Measurements from ENCODE around the gene ABHD12.
"Not testable (repeated sequence)": the region's sequence is repeated elsewhere in the genome, so short reads cannot be mapped to it uniquely, and the experiment has no call there.

Gene ABHD12

GRCh38 chr20:25344634-25345033 is 46.0 kb downstream of the ABHD12 start:
- no peak for DNase-seq (ENCODE audit: insufficient read length, low spot score)
- TF ChIP-seq POU2F2 (IDR thresholded peaks at IDR 0.05; ENCODE audit: low read depth, low read length) (no peak), TAF1 (IDR thresholded peaks at IDR 0.05; ENCODE audit: low read depth, low read length) (no peak), POLR2A (IDR thresholded peaks at IDR 0.05; ENCODE audit: low read depth, low read length) (no peak), PAX5 (IDR thresholded peaks at IDR 0.05; ENCODE audit: insufficient read depth, low read length, severe bottlenecking) (no peak), SPI1 (IDR thresholded peaks at IDR 0.05; ENCODE audit: low read depth, low read length) (no peak), POLR2AphosphoS5 (IDR thresholded peaks at IDR 0.05; ENCODE audit: low read depth, low read length) (no peak)
- FAIRE-seq, result no peak

GRCh38 chr20:25341716-25342680 is 48.6 kb downstream of the ABHD12 start:
- TF ChIP-seq POU2F2 (IDR thresholded peaks at IDR 0.05; ENCODE audit: low read depth, low read length), result no peak
- no peak for TF ChIP-seq PAX5 (IDR thresholded peaks at IDR 0.05; ENCODE audit: insufficient read depth, low read length, severe bottlenecking)
- no peak for TF ChIP-seq TAF1 (IDR thresholded peaks at IDR 0.05; ENCODE audit: low read depth, low read length)
- no peak for TF ChIP-seq SPI1 (IDR thresholded peaks at IDR 0.05; ENCODE audit: low read depth, low read length)
- no peak for TF ChIP-seq POLR2A (IDR thresholded peaks at IDR 0.05; ENCODE audit: low read depth, low read length)
- TF ChIP-seq POLR2AphosphoS5 (IDR thresholded peaks at IDR 0.05; ENCODE audit: low read depth, low read length), result no peak
- FAIRE-seq (peak; percentile 50), DNase-seq (ENCODE audit: insufficient read length, low spot score) (no peak)

GRCh38 chr20:25340380-25340779 is 50.3 kb downstream of the ABHD12 start:
- no peak for DNase-seq (ENCODE audit: insufficient read length, low spot score)
- FAIRE-seq, result no peak
- TF ChIP-seq PAX5 (IDR thresholded peaks at IDR 0.05; ENCODE audit: insufficient read depth, low read length, severe bottlenecking), result no peak
- TF ChIP-seq POLR2AphosphoS5 (IDR thresholded peaks at IDR 0.05; ENCODE audit: low read depth, low read length), result no peak
- TF ChIP-seq POU2F2 (IDR thresholded peaks at IDR 0.05; ENCODE audit: low read depth, low read length), result no peak
- no peak for TF ChIP-seq TAF1 (IDR thresholded peaks at IDR 0.05; ENCODE audit: low read depth, low read length)
- TF ChIP-seq SPI1 (IDR thresholded peaks at IDR 0.05; ENCODE audit: low read depth, low read length), result no peak
- no peak for TF ChIP-seq POLR2A (IDR thresholded peaks at IDR 0.05; ENCODE audit: low read depth, low read length)

- FAIRE-seq (no peak), DNase-seq (ENCODE audit: insufficient read length, low spot score) (no peak)
- TF ChIP-seq SPI1 (IDR thresholded peaks at IDR 0.05; ENCODE audit: low read depth, low read length) (no peak), POU2F2 (IDR thresholded peaks at IDR 0.05; ENCODE audit: low read depth, low read length) (no peak), PAX5 (IDR thresholded peaks at IDR 0.05; ENCODE audit: insufficient read depth, low read length, severe bottlenecking) (no peak), POLR2A (IDR thresholded peaks at IDR 0.05; ENCODE audit: low read depth, low read length) (no peak)
These were observed 51.0 kb downstream of the ABHD12 start for GRCh38 chr20:25339608-25340007.

GRCh38 chr20:25338112-25339023 is 52.3 kb downstream of the ABHD12 start:
- DNase-seq (ENCODE audit: insufficient read length, low spot score) (no peak), FAIRE-seq (no peak)
- no peak for TF ChIP-seq PAX5 (IDR thresholded peaks at IDR 0.05; ENCODE audit: insufficient read depth, low read length, severe bottlenecking)

- FAIRE-seq (no peak), DNase-seq (ENCODE audit: insufficient read length, low spot score) (no peak)
- no peak for TF ChIP-seq POU2F2 (IDR thresholded peaks at IDR 0.05; ENCODE audit: low read depth, low read length)
- no peak for TF ChIP-seq POLR2AphosphoS5 (IDR thresholded peaks at IDR 0.05; ENCODE audit: low read depth, low read length)
- no peak for TF ChIP-seq PAX5 (IDR thresholded peaks at IDR 0.05; ENCODE audit: insufficient read depth, low read length, severe bottlenecking)
- no peak for TF ChIP-seq SPI1 (IDR thresholded peaks at IDR 0.05; ENCODE audit: low read depth, low read length)
- TF ChIP-seq POLR2A (IDR thresholded peaks at IDR 0.05; ENCODE audit: low read depth, low read length), result no peak
- TF ChIP-seq TAF1 (IDR thresholded peaks at IDR 0.05; ENCODE audit: low read depth, low read length), result no peak
These were observed 53.8 kb downstream of the ABHD12 start for GRCh38 chr20:25336561-25337422.

GRCh38 chr20:25334972-25335371 is 55.7 kb downstream of the ABHD12 start:
- not testable (repeated sequence) for DNase-seq (ENCODE audit: insufficient read length, low spot score); FAIRE-seq

- no peak for FAIRE-seq
- no peak for DNase-seq (ENCODE audit: insufficient read length, low spot score)
- TF ChIP-seq PAX5 (IDR thresholded peaks at IDR 0.05; ENCODE audit: insufficient read depth, low read length, severe bottlenecking), result no peak
- no peak for TF ChIP-seq SPI1 (IDR thresholded peaks at IDR 0.05; ENCODE audit: low read depth, low read length)
- TF ChIP-seq POLR2A (IDR thresholded peaks at IDR 0.05; ENCODE audit: low read depth, low read length), result no peak
- TF ChIP-seq POU2F2 (IDR thresholded peaks at IDR 0.05; ENCODE audit: low read depth, low read length), result no peak
- no peak for TF ChIP-seq POLR2AphosphoS5 (IDR thresholded peaks at IDR 0.05; ENCODE audit: low read depth, low read length)
- no peak for TF ChIP-seq TAF1 (IDR thresholded peaks at IDR 0.05; ENCODE audit: low read depth, low read length)
These were observed 61.6 kb downstream of the ABHD12 start for GRCh38 chr20:25328954-25329498.

Measured in GM12891 (cell line).